ENCODE measurements around the gene PIKFYVE. TPM values are rescaled to one million over a fixed set of nuclear protein-coding genes. Genes with fewer than 3 reads are reported as not detected.
A peak's percentile ranks its signal among the peaks of the same experiment; 100 is the strongest.

Gene PIKFYVE
- total and polyA plus RNA-seq, 5 experiments from 2014 or later = 5.3 to 51.2 (median 6.6) TPM

GRCh38 chr2:208248601-208249000 lies 17.5 kb upstream of the PIKFYVE start:
- no peak for ATAC-seq

GRCh38 chr2:208249296-208249695 lies 16.8 kb upstream of the PIKFYVE start:
- Mint-ChIP-seq H3K27me3 (no peaks in the 10 kb centered on the region), H3K36me3 (peaks cover 4 to 77% (median 18%) of the 10 kb centered on the region in 3 donors), H3K4me3 (no peak overlapping the region), H3K27ac (peak overlapping the region in 1 of 10 donors; percentile 29), H3K4me1 (peaks cover 4 to 44% (median 15%) of the 10 kb centered on the region in 4 donors), H3K9me3 (no peaks in the 10 kb centered on the region)
- DNase-seq (no peak), ATAC-seq (no peak)
- POLR2A ChIA-PET = interaction anchor here (0.6 kb wide), 1 partner anchor 118 kb away, joined by 3 read pairs; no protein-coding TSS in a partner anchor

More at GRCh38 chr2:208248601-208249000, 17.5 kb upstream of the PIKFYVE start:
- Mint-ChIP-seq H3K4me1 (peaks cover 2 to 39% (median 9%) of the 10 kb centered on the region in 4 donors), H3K27ac (no peak overlapping the region), H3K36me3 (peaks cover 4 to 83% (median 18%) of the 10 kb centered on the region in 3 donors), H3K4me3 (no peak overlapping the region), H3K27me3 (no peaks in the 10 kb centered on the region), H3K9me3 (no peaks in the 10 kb centered on the region)
- DNase-seq = no peak
- POLR2A ChIA-PET = no interaction called here

GRCh38 chr2:208250388-208250787 lies 15.7 kb upstream of the PIKFYVE start:
- no peak for ATAC-seq
- no peaks in the 10 kb centered on the region for H3K27me3 Mint-ChIP-seq
- no peak for DNase-seq
- peaks cover 9 to 50% (median 22%) of the 10 kb centered on the region in 4 donors for H3K4me1 Mint-ChIP-seq
- POLR2A ChIA-PET = no interaction called here
- H3K4me3 Mint-ChIP-seq = no peak overlapping the region
- peaks cover 4 to 71% (median 18%) of the 10 kb centered on the region in 3 donors for H3K36me3 Mint-ChIP-seq
- H3K27ac Mint-ChIP-seq = peak overlapping the region in 3 of 10 donors; percentile 15 to 53 (median 46)
- H3K9me3 Mint-ChIP-seq = no peaks in the 10 kb centered on the region

GRCh38 chr2:208251098-208251497 lies 15.0 kb upstream of the PIKFYVE start:
- Mint-ChIP-seq H3K27me3 (no peaks in the 10 kb centered on the region), H3K4me3 (no peak overlapping the region), H3K4me1 (peaks cover 12 to 56% (median 28%) of the 10 kb centered on the region in 4 donors), H3K27ac (peak overlapping the region in 2 of 10 donors; percentile 2 to 35), H3K36me3 (peaks cover 4 to 63% (median 18%) of the 10 kb centered on the region in 3 donors), H3K9me3 (no peaks in the 10 kb centered on the region)
- DNase-seq = no peak
- no peak for ATAC-seq
- POLR2A ChIA-PET = interaction anchor here (6.2 kb wide), 1 partner anchor 17 kb away, joined by 98 read pairs; the partner anchor contains the start of gene PIKFYVE

- H3K9me3 Mint-ChIP-seq = no peaks in the 10 kb centered on the region
- H3K4me1 Mint-ChIP-seq = peaks cover 13 to 56% (median 29%) of the 10 kb centered on the region in 4 donors
- H3K27me3 Mint-ChIP-seq = no peaks in the 10 kb centered on the region
- POLR2A ChIA-PET = interaction anchor here (0.5 to 6.2 kb wide), 2 partner anchors 15 to 41 kb away, joined by 3 to 98 read pairs; partner anchors contain the start of gene PIKFYVE
- ATAC-seq (no peak), DNase-seq (no peak)
- peaks cover 4 to 45% (median 11%) of the 10 kb centered on the region in 3 donors for H3K36me3 Mint-ChIP-seq
- peak overlapping the region in 7 of 10 donors; percentile 16 to 90 (median 78) for H3K27ac Mint-ChIP-seq
- H3K4me3 Mint-ChIP-seq = peak overlapping the region in 9 of 10 donors; percentile 12 to 100 (median 97)
Observed at GRCh38 chr2:208252716-208253492, 13.2 kb upstream of the PIKFYVE start.

GRCh38 chr2:208253600-208254117 lies 12.4 kb upstream of the PIKFYVE start:
- peak in 1 of 2 donors; percentile 8 for ATAC-seq
- H3K27ac Mint-ChIP-seq = peak overlapping the region; percentile 14 to 90 (median 77)

GRCh38 chr2:208254118-208254870 lies 11.8 kb upstream of the PIKFYVE start:
- H3K9me3 Mint-ChIP-seq = no peaks in the 10 kb centered on the region
- POLR2A ChIA-PET = interaction anchor here (0.5 to 6.2 kb wide), 5 partner anchors 14 to 1111 kb away, joined by 3 to 98 read pairs (median 5); partner anchors contain the start of genes CREB1 and PIKFYVE
- peak overlapping the region; percentile 60 to 94 (median 89) for H3K27ac Mint-ChIP-seq
- peak overlapping the region; percentile 95 to 100 (median 99) for H3K4me3 Mint-ChIP-seq
- peaks cover 4 to 32% (median 8%) of the 10 kb centered on the region in 3 donors for H3K36me3 Mint-ChIP-seq
- no peaks in the 10 kb centered on the region for H3K27me3 Mint-ChIP-seq
- DNase-seq = peak; percentile 72 to 91 (median 78)
- peak; percentile 71 to 80 for ATAC-seq
- H3K4me1 Mint-ChIP-seq = peaks cover 13 to 56% (median 29%) of the 10 kb centered on the region in 4 donors

More at GRCh38 chr2:208253600-208254117, 12.4 kb upstream of the PIKFYVE start:
- POLR2A ChIA-PET = interaction anchor here (0.6 to 6.2 kb wide), 2 partner anchors 14 to 625 kb away, joined by 8 to 98 read pairs; partner anchors contain the start of gene PIKFYVE
- Mint-ChIP-seq H3K9me3 (no peaks in the 10 kb centered on the region), H3K4me3 (peak overlapping the region; percentile 95 to 100 (median 99)), H3K4me1 (peaks cover 13 to 56% (median 29%) of the 10 kb centered on the region in 4 donors), H3K36me3 (peaks cover 4 to 38% (median 8%) of the 10 kb centered on the region in 3 donors), H3K27me3 (no peaks in the 10 kb centered on the region)
- peak in 1 of 10 donors; percentile 18 for DNase-seq

- Mint-ChIP-seq H3K27ac (peak within 1 kb of the TSS; percentile 80 to 94 (median 89)), H3K4me3 (peak within 1 kb of the TSS; percentile 95 to 100 (median 99)), H3K4me1 (peaks cover 13 to 50% (median 29%) of the 10 kb centered on the region in 4 donors), H3K9me3 (no peaks in the 10 kb centered on the region), H3K27me3 (peaks cover 0 to 2% (median 0%) of the 10 kb centered on the region in 5 donors), H3K36me3 (peaks cover 0 to 24% (median 6%) of the 10 kb centered on the region in 3 donors)
- POLR2A ChIA-PET = interaction anchor here (0.5 to 6.2 kb wide), 4 partner anchors 13 to 1112 kb away, joined by 3 to 98 read pairs (median 4); partner anchors contain the start of genes CREB1 and PIKFYVE
- ATAC-seq (peak; percentile 69 to 74), DNase-seq (peak; percentile 79 to 98 (median 92))
Observed at GRCh38 chr2:208254871-208255556, 11.0 kb upstream of the PIKFYVE start, which contains the start of gene IDH1. Gene IDH1, minus strand, starts transcription at chr2:208255071. Its CDS starts 3,520 bp downstream, at chr2:208251551.

GRCh38 chr2:208255557-208256106 lies 10.4 kb upstream of the PIKFYVE start:
- ATAC-seq = no peak
- Mint-ChIP-seq H3K9me3 (no peaks in the 10 kb centered on the region), H3K27me3 (peaks cover 0 to 2% (median 0%) of the 10 kb centered on the region in 5 donors), H3K4me1 (peaks cover 13 to 44% (median 29%) of the 10 kb centered on the region in 4 donors), H3K27ac (peak overlapping the region; percentile 78 to 94 (median 88)), H3K36me3 (peaks cover 0 to 18% (median 2%) of the 10 kb centered on the region in 3 donors), H3K4me3 (peak overlapping the region; percentile 95 to 100 (median 99))
- no peak for DNase-seq
- POLR2A ChIA-PET = interaction anchor here (1.5 to 6.2 kb wide), 2 partner anchors 12 to 26 kb away, joined by 3 to 98 read pairs; partner anchors contain the start of gene PIKFYVE

GRCh38 chr2:208256192-208256782 lies 9.8 kb upstream of the PIKFYVE start:
- DNase-seq (peak in 1 of 10 donors; percentile 11), ATAC-seq (no peak)
- POLR2A ChIA-PET = interaction anchor here (6.2 kb wide), 1 partner anchor 12 kb away, joined by 98 read pairs; the partner anchor contains the start of gene PIKFYVE
- Mint-ChIP-seq H3K27me3 (peaks cover 0 to 2% (median 0%) of the 10 kb centered on the region in 5 donors), H3K9me3 (no peaks in the 10 kb centered on the region), H3K36me3 (peaks cover 0 to 12% (median 2%) of the 10 kb centered on the region in 3 donors), H3K27ac (peak overlapping the region in 1 of 10 donors; percentile 9), H3K4me1 (peaks cover 11 to 39% (median 29%) of the 10 kb centered on the region in 4 donors), H3K4me3 (peak overlapping the region; percentile 95 to 100 (median 99))

Data from naive thymus-derived CD8-positive, alpha-beta T cell (primary cell).